ENCODE measurements around the gene FAM199X.
"Not testable (repeated sequence)": the region's sequence is repeated elsewhere in the genome, so short reads cannot be mapped to it uniquely, and the experiment has no call there.

Gene FAM199X

DNA sequence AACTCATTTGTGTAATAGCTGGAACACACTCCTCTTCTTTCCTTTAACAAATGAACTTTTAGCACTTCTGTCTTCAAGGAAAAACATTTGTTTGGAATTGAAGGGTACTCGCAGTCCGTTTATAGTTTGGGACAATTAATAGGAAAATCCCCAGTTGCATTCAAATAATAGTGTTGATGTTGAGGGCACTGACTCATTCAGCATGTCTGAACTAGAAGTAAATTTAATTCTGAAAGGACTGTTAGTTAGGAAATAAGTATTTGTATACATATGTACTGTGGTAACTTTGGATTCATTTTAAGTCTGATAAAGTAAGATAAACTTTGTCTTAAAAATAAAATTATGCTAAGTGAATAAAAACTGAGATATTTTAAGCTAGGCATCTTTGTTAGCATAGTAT, 27.2 kb downstream of the FAM199X start:
- DNase-seq, result no peak

GRCh38 chrX:104195013-104195412, 28.8 kb downstream of the FAM199X start:
- no peak for DNase-seq

GRCh38 chrX:104195489-104196084, 29.3 kb downstream of the FAM199X start:
- no peak for DNase-seq

- no peak for DNase-seq
These were observed 39.3 kb downstream of the FAM199X start for GRCh38 chrX:104205548-104205947.

DNA sequence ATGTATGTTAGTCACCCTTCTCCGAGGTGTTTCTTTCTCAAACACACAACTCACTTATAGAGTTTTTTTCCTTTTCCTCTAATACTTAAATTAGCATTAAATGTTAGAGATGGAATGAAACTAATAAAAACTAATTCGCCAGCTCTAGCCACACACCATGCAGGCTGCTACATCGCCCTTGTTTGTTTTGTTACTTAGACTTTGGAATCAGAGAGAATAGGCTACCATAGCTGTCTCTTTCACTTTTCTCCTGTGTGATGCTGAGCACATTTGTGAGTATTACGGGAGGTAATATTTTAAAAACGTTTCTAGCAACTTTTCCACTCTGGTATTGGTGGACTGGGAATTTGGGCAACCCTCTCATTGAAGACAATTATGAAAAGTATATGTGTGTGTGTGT, 44.9 kb downstream of the FAM199X start:
- DNase-seq, result no peak

- not testable (repeated sequence) for DNase-seq
These were observed 63.8 kb downstream of the FAM199X start for GRCh38 chrX:104230060-104230459.
